ENCODE results near the gene TECR.

Gene TECR

DNA sequence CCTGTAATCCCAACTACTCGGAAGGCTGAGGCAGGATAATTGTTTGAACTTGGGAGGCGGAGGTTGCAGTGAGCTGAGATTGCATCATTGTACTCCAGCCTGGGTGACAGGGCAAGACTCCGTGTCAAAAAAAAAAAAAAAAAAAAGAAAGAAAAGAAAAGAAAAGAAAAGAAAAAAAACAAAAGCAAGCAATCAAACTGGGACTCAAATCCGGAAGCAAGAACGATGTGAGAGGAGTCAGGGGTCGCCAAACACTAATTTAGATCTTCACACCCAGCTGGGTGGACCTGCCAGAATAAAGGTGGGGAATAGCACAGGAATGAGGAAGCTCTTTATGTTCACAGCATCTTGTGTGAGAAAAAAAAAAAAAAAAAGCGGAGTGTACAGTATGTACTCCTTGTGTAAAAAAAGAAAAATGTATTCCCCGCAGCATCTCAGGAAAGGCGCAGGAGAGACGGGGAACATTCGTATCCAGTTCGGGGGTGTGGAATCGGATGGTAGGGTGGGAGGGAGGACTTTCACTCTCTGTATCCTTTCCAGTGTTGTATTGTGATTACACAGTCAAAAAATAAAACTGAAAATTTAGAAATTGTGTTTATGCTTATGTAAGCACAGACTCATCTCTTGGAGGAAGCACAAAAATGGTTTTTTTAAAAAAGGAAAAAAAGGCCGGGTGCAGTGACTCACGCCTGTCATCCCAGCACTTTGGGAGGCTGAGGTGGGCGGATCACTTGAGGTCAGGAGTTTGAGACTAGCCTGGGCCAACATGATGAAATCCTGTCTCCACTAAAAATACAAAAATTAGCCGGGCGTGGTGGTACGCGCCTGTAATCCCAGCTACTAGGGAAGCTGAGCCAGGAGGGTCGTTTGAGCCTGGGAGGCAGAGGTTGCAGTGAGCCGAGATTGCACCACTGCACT, 18.8 kb upstream of the TECR start:
- DNase-seq: no peak

DNA sequence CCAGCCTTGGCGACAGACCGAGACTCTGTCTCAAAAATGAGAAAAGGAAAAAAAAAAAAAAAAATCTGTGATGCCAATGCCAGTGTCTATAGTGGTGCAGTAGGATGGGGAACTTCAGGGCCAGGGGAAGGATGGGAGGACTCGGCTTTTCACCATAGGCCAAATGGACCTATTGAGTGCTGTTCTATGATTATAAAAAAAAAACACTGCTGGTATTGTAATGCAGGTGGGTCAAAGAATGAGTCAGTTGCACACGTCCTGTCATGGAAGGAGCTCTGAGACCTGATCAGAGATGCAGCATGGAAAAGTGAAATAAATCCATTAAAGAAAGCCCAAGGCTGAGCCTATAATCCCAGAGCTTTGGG, 18.2 kb upstream of the TECR start:
- DNase-seq: no peak

- no peak for DNase-seq
Measured at GRCh38 chr19:14512406-14512961, 16.9 kb upstream of the TECR start.

DNA sequence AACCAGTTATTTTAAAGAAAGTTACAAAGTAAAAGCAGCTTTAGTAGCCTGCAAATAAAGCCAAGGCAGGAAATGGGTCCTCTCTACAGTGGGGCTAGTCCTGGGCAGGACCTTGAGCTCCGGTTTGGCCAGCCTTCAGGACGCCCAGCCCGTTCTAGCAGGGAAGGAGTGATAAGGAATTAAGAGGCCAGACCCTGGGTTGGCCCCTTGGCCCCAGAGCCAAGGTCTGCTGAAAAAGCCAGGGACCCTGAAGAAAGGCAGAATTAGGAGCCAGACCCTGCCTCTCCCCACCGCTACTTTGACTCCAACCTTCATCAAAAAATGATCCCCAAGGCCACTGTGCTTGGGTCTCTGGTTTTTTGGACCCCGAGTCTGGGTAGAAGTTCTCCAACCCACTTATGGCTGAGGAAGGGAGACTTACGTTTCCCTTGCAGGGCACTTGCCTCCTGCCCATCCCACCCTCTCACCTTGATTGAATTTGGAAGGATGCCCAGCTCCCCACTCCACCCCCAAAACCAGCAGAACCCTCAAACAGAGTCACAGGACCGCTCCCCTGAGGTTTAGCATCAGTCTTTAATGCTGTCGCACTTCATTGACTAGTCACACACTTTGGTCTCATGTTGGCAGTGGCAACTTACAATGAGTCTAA, 15.1 kb upstream of the TECR start:
- no peak for DNase-seq

- DNase-seq: no peak
Measured at GRCh38 chr19:14515501-14516047, 13.8 kb upstream of the TECR start.

DNA sequence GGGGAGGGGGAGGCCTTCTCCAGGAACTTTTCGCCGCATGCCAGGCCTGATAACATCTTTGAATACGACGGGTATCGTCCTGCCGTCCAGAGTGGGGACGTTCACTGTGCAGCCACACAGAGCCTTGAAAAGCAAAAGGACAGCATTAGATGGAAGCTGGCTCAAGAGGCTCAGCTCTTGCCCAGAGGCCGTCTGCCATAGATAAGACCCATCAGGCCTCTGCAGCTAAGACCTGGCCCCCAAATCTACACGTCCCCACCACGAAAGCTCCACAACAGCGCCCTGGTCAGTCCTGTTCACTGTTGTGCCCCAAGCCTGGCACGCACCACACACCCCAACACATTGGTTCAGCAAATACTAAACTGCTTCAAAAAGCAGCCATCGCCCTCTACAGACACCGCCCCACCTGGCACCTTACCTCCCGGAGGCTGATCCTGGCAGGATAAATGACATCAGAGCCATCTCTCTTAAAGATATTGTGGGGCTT, 13.3 kb upstream of the TECR start:
- DNase-seq: no peak

DNA sequence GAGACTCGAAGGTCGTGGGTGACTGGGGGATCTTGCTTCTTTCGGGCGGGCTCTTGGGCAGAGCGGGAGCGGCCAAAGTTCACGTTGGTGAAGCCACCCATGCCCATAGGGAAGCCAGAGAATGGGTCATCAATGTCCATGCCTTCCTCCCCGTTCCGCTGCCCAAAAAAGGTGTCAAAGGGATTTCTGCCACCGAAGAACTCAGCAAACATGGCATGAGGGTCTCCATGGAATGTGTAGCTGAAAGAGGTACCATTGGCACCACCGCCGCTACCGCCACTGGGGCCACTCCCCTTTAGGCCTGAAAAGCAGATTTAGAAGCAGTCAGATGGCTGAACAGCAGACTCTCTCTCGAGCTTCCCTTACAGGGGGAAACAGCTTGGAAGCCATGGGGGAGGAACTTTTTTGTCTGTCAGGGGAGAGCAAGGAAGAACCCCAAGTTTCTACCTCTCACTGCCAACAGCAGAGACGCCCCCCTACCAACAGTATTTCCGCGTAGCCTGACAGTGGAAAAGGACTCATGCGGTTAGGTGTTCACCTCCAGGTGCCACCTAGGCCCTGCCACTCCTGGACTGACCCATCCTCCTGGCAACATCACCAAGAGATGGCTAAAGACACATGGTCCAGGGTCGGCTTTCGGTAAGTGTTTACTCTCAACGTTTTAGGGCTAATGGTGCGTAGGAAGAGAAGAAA, 12.5 kb upstream of the TECR start:
- DNase-seq: no peak

GRCh38 chr19:14517446-14517839, 12.0 kb upstream of the TECR start:
- DNase-seq: no peak

- DNase-seq: no peak
Measured at GRCh38 chr19:14517840-14518505, 11.4 kb upstream of the TECR start, which contains the start of gene DNAJB1. Gene DNAJB1 (minus strand): TSS chr19:14518397. CDS start chr19:14518349, 48 bp downstream.

- DNase-seq: no peak
Measured at GRCh38 chr19:14519245-14519859, 10.0 kb upstream of the TECR start.

DNA sequence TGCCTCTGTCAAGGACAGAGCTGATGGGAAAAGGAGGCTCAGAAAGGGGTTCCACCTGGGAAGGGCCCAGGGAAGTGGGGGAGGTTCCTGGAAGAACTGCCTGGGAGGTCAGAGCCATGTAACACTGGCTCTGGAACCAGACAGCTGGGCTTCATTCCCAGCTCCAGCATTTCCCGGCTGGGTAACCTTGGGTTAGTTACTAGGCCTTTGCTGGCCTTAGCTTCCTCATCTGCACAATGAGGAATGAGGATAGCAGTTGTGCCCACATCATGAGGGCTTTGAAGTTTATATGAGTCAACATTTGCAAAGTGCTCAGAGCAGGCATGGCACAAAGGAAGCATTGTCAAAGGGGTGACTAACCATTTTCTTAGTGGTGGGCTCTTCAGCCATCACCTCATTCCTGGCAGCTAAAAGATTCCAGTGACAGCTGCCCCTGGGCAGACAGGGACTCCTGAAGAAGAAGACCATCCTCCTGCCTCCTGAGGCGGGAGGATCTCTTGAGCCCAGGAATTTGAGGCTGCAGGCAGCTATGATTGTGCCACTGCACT, 9.5 kb upstream of the TECR start:
- no peak for DNase-seq

GRCh38 chr19:14520543-14520942, 8.9 kb upstream of the TECR start:
- DNase-seq: no peak

GRCh38 chr19:14525729-14526128, 3.7 kb upstream of the TECR start:
- DNase-seq: no peak

DNA sequence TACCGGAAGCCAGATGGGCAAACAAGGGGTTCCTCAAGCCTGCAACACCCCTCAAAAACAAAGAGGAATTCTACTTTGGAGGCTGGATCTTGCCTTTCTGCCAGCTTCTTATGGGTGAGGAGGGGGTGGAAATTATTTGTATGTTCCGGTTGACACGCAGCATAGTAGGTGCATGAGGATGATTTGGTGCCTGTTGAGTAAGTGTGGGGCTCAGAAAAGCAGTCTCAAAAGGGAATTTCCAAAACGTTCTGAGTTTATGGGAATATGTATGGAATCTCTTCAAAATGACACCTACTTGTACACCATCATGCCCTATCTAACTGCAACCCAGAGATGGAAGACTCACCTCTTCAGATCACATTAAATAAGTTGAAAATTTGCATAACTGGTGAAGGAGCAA, 3.0 kb upstream of the TECR start:
- no peak for DNase-seq

DNA sequence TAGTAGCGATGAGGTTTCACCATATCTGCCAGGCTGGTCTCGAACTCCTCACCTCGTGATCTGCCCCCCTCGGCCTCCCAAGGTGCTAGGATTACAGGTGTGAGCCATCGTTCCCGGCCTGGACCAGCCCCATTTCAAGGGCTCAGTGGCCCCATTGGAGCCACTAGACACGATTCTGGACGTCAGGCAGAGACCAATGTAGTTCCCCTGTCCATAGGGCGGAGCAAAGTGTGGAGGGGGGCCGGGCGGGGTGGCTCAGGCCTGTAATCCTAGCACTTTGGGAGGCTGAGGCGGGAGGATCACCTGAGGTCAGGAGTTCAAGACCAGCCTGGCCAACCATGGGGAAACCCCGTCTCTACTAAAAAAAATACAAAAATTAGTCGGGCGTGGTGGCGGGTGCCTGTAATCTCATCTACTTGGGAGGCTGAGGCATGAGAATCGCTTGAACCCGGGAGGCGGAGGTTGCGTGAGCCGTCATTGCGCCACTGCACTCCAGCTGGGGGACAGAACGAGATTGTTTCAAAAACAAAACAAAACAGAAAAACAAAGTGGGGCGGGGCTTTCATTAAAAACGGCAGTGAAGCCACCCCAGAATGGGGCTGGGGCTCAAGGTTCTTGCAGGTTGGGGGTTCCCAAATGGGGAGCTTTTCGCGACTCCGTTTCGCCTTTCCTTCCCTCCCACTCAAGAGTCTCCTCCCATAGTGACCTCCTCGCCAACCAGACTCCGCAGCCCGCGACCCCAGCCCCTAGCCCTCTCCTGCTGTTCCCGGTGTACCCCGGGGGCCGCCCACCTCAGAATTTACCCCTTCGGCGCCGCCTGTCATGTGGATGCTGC, 758 bp upstream of the TECR start:
- no peak for DNase-seq

DNA sequence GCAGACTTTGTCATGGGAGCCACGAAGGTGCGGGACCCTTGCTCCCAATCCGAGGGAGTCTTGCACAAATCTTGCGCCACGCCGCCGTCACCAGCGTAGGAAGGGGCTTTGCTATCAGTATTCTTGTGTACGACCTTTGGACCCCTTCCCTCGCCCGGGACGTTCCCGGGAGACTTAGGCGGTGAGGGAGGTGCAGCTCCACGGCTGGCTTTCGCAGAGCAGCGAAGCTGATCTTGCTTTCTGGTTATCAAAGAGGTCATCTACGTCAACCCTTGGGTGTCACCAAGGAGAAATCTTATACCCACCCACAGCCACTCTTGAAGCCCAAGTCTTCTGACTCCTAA, 583 bp downstream of the TECR start:
- DNase-seq: no peak

DNA sequence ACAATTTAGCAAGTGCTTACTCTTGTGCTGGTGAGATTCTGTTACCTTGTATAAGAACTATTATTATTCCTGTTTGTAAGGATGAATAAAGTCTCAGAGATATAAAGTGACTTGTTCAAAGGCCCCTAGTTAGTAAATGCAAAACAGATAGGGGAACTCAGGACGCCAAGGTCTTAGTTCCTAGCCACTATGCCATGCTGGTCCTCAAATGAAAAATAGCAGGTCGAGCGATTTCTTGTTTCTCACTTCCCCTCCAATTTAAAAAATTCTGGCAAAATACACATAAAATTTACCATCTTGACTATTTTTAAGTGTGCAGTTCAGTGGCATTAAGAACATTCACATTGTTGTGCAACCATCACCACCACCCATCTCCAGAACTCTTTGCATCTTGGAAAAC, 1.1 kb downstream of the TECR start:
- no peak for DNase-seq

- DNase-seq: no peak
Measured at GRCh38 chr19:14533450-14533849, 4.1 kb downstream of the TECR start.

GRCh38 chr19:14536926-14537692, 7.7 kb downstream of the TECR start:
- DNase-seq: no peak

All from NCI-H1105 (cell line).